Stomach (tissue), 4 donors: Measurements from ENCODE around the gene GFM1.

ENCODE experiments used
- POLR2A ChIP-seq, 4 donors: fragments of 450-650 bp; IDR thresholded peaks; one replicate each; pipeline ENCODE4 v1.6.1; 2016; ENCODE audit warnings: antibody characterized with exemption in 4 of 4, control low read depth in 2 of 4, mild to moderate bottlenecking in 1 of 4, moderate library complexity in 1 of 4
- TF ChIP-seq, protein P1 (sequence below), 7 experiments: fragments of 450-650 bp in 4 of 7; fragments of 200-600 bp in 3 of 7; sonication (generic) in 3 of 7; IDR thresholded peaks; one replicate each; pipeline ENCODE4 v1.5.1; 2016 to 2019; ENCODE audit warnings: antibody characterized with exemption in 7 of 7, control low read depth in 2 of 7, mild to moderate bottlenecking in 1 of 7

GRCh38 chr3:158660711-158661110 lies 16.4 kb downstream of the GFM1 start:
- TF ChIP-seq, protein P1, sequence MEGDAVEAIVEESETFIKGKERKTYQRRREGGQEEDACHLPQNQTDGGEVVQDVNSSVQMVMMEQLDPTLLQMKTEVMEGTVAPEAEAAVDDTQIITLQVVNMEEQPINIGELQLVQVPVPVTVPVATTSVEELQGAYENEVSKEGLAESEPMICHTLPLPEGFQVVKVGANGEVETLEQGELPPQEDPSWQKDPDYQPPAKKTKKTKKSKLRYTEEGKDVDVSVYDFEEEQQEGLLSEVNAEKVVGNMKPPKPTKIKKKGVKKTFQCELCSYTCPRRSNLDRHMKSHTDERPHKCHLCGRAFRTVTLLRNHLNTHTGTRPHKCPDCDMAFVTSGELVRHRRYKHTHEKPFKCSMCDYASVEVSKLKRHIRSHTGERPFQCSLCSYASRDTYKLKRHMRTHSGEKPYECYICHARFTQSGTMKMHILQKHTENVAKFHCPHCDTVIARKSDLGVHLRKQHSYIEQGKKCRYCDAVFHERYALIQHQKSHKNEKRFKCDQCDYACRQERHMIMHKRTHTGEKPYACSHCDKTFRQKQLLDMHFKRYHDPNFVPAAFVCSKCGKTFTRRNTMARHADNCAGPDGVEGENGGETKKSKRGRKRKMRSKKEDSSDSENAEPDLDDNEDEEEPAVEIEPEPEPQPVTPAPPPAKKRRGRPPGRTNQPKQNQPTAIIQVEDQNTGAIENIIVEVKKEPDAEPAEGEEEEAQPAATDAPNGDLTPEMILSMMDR (IDR thresholded peaks at IDR 0.05): no peak
- TF ChIP-seq POLR2A (IDR thresholded peaks at IDR 0.05): no peak
